ENCODE results near the gene HGS.

DNA sequence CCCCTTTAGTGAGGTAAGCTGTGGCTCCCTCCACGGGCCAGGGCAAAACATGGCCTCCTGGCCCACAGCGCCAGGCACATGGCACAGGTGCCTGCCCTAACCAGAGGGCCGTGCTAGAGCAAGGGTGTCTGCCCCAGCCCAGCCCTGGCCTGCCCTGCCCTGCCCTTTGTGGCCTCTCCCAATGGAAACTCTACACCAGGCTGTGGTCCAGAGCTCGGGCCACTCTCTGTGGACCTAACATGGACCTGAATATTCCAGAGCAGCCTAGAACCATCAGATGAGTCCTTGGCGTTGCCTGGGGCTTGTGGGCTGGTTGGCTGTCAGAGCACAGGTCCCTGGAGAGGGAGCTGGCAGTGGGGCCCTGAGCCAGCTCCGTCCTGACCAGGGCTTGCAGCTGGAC, 11.4 kb downstream of the HGS start:
- TF ChIP-seq EZH2 (IDR thresholded peaks at IDR 0.05; ENCODE audit: insufficient read depth, poor library complexity, severe bottlenecking) (no peak), EZH2phosphoT487 (IDR thresholded peaks at IDR 0.05; ENCODE audit: insufficient read depth, low read depth) (no peak)
